HepG2 (cell line): ENCODE results near the gene MYLK. TPM values are rescaled to one million over a fixed set of nuclear protein-coding genes. Genes with fewer than 3 reads are reported as not detected.

Source experiments
- AGO1 ChIP-seq: fragments of 200-400 bp; formaldehyde crosslinking; IDR thresholded peaks from 2 replicates; pipeline ENCODE4 v1.6.1; 2017; ENCODE audit warnings: mild to moderate bottlenecking, low read depth, low read length, moderate library complexity; ENCODE audit not compliant: poor library complexity, severe bottlenecking
- ARNTL ChIP-seq: sonication (generic); formaldehyde crosslinking; IDR thresholded peaks from 2 replicates; pipeline ENCODE4 v1.4.0; 2020; ENCODE audit warnings: mild to moderate bottlenecking, missing genetic modification reagents
- CHCHD3 ChIP-seq: sonication (generic); formaldehyde crosslinking; IDR thresholded peaks from 2 replicates; pipeline ENCODE4 v1.8.0; 2022; ENCODE audit warnings: mild to moderate bottlenecking, missing genetic modification reagents, moderate library complexity
- KDM3A ChIP-seq: IDR thresholded peaks from 2 replicates; pipeline ENCODE4 v1.6.1; 2018; ENCODE audit warnings: low read depth, missing compliant biosample characterization
- KMT2A ChIP-seq: sonication (generic); formaldehyde crosslinking; IDR thresholded peaks from 2 replicates; pipeline ENCODE4 v1.4.0; 2020; ENCODE audit warnings: missing genetic modification reagents
- NR2F2 ChIP-seq: IDR thresholded peaks from 2 replicates; pipeline ENCODE4 v1.6.1; 2012; ENCODE audit warnings: low read depth, inconsistent platforms, borderline replicate concordance
- PCBP2 ChIP-seq: fragments of 200-400 bp; formaldehyde crosslinking; optimal IDR thresholded peaks from 2 replicates; pipeline ENCODE3; 2018; ENCODE audit warnings: low read length, low read depth; ENCODE audit not compliant: poor library complexity, severe bottlenecking
- RAD21 ChIP-seq: fragments of 450-650 bp; formaldehyde crosslinking; IDR thresholded peaks from 2 replicates; pipeline ENCODE4 v1.5.0; 2020; ENCODE audit warnings: mild to moderate bottlenecking
- RFXAP ChIP-seq: sonication (generic); formaldehyde crosslinking; IDR thresholded peaks from 2 replicates; pipeline ENCODE4 v1.4.0; 2020; ENCODE audit warnings: missing genetic modification reagents, borderline replicate concordance
- ZBTB3 ChIP-seq: sonication (generic); formaldehyde crosslinking; IDR thresholded peaks from 2 replicates; pipeline ENCODE4 v1.4.0; 2020; ENCODE audit warnings: low read depth, mild to moderate bottlenecking, moderate library complexity, missing genetic modification reagents, borderline replicate concordance
- ZFP37 ChIP-seq: sonication (generic); formaldehyde crosslinking; IDR thresholded peaks from 2 replicates; pipeline ENCODE4 v1.4.0; 2020; ENCODE audit warnings: missing genetic modification reagents, borderline replicate concordance
- ZMYM4 ChIP-seq: sonication (generic); formaldehyde crosslinking; IDR thresholded peaks from 2 replicates; pipeline ENCODE4 v1.8.1; 2023; ENCODE audit warnings: mild to moderate bottlenecking, missing genetic modification reagents
- ZNF331 ChIP-seq: sonication (generic); formaldehyde crosslinking; IDR thresholded peaks from 2 replicates; pipeline ENCODE4 v1.4.0; 2020; ENCODE audit warnings: missing genetic modification reagents
- ZNF451 ChIP-seq: sonication (generic); formaldehyde crosslinking; IDR thresholded peaks from 2 replicates; pipeline ENCODE4 v1.5.0; 2020; ENCODE audit warnings: mild to moderate bottlenecking, missing genetic modification reagents
- ZNF557 ChIP-seq: sonication (generic); formaldehyde crosslinking; IDR thresholded peaks from 2 replicates; pipeline ENCODE4 v1.4.0; 2020; ENCODE audit warnings: missing genetic modification reagents
- ZNF614 ChIP-seq: IDR thresholded peaks from 2 replicates; pipeline ENCODE4 v1.6.1; 2018; ENCODE audit warnings: missing biosample characterization, missing genetic modification reagents, inconsistent platforms, borderline replicate concordance
- ZNF773 ChIP-seq: sonication (generic); formaldehyde crosslinking; IDR thresholded peaks from 2 replicates; pipeline ENCODE4 v1.4.0; 2020; ENCODE audit warnings: missing genetic modification reagents, borderline replicate concordance
- ZNF816 ChIP-seq: sonication (generic); formaldehyde crosslinking; IDR thresholded peaks from 2 replicates; pipeline ENCODE4 v1.8.0; 2022; ENCODE audit warnings: missing genetic modification reagents, mild to moderate bottlenecking, borderline replicate concordance
- polyA plus RNA-seq, 8 experiments: library from polyadenylated mRNA; depleted of rRNA in 3 of 8; stranded (reverse) in 7 of 8; unstranded in 1 of 8; fragments of >200 nt; fragmentation: Illumina TruSeq in 4 of 8; extraction: Trizol in 4 of 8; gene quantifications; 2 replicates each; pipeline versions ENCODE4 v1.2.1 to v1.2.3, GENCODE V29; 2011 to 2016; ENCODE audit warnings: low read depth in 4 of 8, missing spikeins in 1 of 8, mixed read lengths in 1 of 8; ENCODE audit not compliant: insufficient read depth in 1 of 8
- total RNA-seq, 5 experiments: library from RNA; depleted of rRNA; stranded (reverse); fragments of >200 nt; fragmentation: Illumina TruSeq; extraction: Trizol; gene quantifications; 2 replicates each; pipeline ENCODE4 v1.2.3, GENCODE V29; 2016; ENCODE audit warnings: low read depth in 1 of 5
- TF ChIP-seq, protein P1 (sequence below): sonication (generic); formaldehyde crosslinking; IDR thresholded peaks from 2 replicates; pipeline ENCODE4 v1.4.0; 2020; ENCODE audit warnings: low read depth, mild to moderate bottlenecking, missing genetic modification reagents
- TF ChIP-seq, protein P2 (sequence below): IDR thresholded peaks from 2 replicates; pipeline ENCODE4 v1.6.1; 2016; ENCODE audit warnings: control low read depth
- TF ChIP-seq, protein P3 (sequence below): IDR thresholded peaks from 2 replicates; pipeline ENCODE4 v1.6.1; 2016; ENCODE audit warnings: low read depth, missing genetic modification reagents, missing compliant biosample characterization
- TF ChIP-seq, protein P4 (sequence below): sonication (generic); formaldehyde crosslinking; IDR thresholded peaks from 2 replicates; pipeline ENCODE4 v1.5.1; 2020; ENCODE audit warnings: missing genetic modification reagents, mild to moderate bottlenecking, borderline replicate concordance

The MYLK gene
- total and polyA plus RNA-seq, 2 of the 13 experiments (the other 11 are each of a cell fraction or from before 2014, with no cell fraction given) = 10.6 to 34.9 TPM

DNA sequence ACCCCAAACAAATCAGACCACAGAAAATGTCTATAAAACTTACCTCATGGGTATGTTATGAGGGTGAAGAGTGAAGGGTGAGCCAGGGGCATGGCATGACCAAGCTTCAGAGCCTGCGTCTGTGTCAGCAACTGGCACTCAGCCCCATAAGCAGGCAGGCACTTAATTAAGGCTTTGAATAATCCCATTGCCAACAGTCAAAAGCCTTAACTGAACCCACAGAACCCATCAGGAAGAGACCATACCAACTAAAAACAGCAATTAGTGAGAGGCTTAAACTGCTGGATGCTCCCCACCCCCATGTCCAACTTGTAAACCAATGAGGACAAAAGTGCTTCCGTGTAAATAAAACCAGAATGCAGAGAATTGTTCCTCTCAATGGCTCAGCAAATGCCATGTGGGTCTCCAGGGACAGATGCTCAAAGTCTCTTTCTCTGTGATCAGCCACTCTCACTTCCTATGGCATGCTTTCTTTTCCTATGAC lies 126.0 kb downstream of the MYLK start (continued):
- TF ChIP-seq, protein P1, sequence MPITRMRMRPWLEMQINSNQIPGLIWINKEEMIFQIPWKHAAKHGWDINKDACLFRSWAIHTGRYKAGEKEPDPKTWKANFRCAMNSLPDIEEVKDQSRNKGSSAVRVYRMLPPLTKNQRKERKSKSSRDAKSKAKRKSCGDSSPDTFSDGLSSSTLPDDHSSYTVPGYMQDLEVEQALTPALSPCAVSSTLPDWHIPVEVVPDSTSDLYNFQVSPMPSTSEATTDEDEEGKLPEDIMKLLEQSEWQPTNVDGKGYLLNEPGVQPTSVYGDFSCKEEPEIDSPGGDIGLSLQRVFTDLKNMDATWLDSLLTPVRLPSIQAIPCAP = no peak
- TF ChIP-seq ARNTL (CRISPR knock-in tag) = no peak
- no peak for TF ChIP-seq RFXAP
- no peak for TF ChIP-seq RAD21 (CRISPR knock-in tag)
- TF ChIP-seq, protein P2, sequence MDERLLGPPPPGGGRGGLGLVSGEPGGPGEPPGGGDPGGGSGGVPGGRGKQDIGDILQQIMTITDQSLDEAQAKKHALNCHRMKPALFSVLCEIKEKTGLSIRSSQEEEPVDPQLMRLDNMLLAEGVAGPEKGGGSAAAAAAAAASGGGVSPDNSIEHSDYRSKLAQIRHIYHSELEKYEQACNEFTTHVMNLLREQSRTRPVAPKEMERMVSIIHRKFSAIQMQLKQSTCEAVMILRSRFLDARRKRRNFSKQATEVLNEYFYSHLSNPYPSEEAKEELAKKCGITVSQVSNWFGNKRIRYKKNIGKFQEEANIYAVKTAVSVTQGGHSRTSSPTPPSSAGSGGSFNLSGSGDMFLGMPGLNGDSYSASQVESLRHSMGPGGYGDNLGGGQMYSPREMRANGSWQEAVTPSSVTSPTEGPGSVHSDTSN = no peak
- TF ChIP-seq, protein P3, sequence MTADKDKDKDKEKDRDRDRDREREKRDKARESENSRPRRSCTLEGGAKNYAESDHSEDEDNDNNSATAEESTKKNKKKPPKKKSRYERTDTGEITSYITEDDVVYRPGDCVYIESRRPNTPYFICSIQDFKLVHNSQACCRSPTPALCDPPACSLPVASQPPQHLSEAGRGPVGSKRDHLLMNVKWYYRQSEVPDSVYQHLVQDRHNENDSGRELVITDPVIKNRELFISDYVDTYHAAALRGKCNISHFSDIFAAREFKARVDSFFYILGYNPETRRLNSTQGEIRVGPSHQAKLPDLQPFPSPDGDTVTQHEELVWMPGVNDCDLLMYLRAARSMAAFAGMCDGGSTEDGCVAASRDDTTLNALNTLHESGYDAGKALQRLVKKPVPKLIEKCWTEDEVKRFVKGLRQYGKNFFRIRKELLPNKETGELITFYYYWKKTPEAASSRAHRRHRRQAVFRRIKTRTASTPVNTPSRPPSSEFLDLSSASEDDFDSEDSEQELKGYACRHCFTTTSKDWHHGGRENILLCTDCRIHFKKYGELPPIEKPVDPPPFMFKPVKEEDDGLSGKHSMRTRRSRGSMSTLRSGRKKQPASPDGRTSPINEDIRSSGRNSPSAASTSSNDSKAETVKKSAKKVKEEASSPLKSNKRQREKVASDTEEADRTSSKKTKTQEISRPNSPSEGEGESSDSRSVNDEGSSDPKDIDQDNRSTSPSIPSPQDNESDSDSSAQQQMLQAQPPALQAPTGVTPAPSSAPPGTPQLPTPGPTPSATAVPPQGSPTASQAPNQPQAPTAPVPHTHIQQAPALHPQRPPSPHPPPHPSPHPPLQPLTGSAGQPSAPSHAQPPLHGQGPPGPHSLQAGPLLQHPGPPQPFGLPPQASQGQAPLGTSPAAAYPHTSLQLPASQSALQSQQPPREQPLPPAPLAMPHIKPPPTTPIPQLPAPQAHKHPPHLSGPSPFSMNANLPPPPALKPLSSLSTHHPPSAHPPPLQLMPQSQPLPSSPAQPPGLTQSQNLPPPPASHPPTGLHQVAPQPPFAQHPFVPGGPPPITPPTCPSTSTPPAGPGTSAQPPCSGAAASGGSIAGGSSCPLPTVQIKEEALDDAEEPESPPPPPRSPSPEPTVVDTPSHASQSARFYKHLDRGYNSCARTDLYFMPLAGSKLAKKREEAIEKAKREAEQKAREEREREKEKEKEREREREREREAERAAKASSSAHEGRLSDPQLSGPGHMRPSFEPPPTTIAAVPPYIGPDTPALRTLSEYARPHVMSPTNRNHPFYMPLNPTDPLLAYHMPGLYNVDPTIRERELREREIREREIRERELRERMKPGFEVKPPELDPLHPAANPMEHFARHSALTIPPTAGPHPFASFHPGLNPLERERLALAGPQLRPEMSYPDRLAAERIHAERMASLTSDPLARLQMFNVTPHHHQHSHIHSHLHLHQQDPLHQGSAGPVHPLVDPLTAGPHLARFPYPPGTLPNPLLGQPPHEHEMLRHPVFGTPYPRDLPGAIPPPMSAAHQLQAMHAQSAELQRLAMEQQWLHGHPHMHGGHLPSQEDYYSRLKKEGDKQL = no peak
- no peak for TF ChIP-seq ZNF451 (CRISPR knock-in tag)
- no peak for TF ChIP-seq ZNF773
- no peak for TF ChIP-seq ZNF331
- TF ChIP-seq ZMYM4 (CRISPR knock-in tag) = no peak
- no peak for TF ChIP-seq KMT2A (CRISPR knock-in tag)
- TF ChIP-seq PCBP2 = no peak
- TF ChIP-seq AGO1 = no peak
- 0 out of 2 replicates have a peak, but pooled peaks have one; percentile 35 for TF ChIP-seq ZFP37 (CRISPR knock-in tag)
- TF ChIP-seq KDM3A (CRISPR knock-in tag) = no peak
- no peak for TF ChIP-seq ZNF614 (CRISPR knock-in tag)
- no peak for TF ChIP-seq NR2F2
- no peak for TF ChIP-seq ZBTB3 (CRISPR knock-in tag)
- TF ChIP-seq ZNF816 = no peak
- TF ChIP-seq, protein P4, sequence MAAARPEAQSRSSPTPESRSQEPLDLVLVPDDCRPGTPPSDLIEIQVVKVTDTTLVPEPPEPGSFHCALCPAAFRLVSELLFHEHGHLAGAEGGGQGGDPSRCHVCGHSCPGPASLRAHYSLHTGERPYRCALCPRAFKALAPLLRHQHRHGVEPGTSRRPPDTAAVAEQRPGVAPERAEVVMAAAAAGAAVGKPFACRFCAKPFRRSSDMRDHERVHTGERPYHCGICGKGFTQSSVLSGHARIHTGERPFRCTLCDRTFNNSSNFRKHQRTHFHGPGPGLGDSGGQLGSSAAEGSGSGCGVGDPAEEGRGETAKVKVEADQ (CRISPR knock-in tag) = peak; percentile 40; the same call in 1 of the 2 replicates
- no peak for TF ChIP-seq CHCHD3 (CRISPR knock-in tag)
- no peak for TF ChIP-seq ZNF557 (CRISPR knock-in tag)
